ENCODE data around the gene SMKR1. TPM values are rescaled to one million over a fixed set of nuclear protein-coding genes. Genes with fewer than 3 reads are reported as not detected.

The SMKR1 gene
- polyA plus RNA-seq (ENCODE audit: low read depth in 6 of 6), result 1 to 10 TPM in 4 of 6 donors, under 1 TPM in 1, not detected in 1; 0.64 to 1.3 (median 1.2) TPM

DNA sequence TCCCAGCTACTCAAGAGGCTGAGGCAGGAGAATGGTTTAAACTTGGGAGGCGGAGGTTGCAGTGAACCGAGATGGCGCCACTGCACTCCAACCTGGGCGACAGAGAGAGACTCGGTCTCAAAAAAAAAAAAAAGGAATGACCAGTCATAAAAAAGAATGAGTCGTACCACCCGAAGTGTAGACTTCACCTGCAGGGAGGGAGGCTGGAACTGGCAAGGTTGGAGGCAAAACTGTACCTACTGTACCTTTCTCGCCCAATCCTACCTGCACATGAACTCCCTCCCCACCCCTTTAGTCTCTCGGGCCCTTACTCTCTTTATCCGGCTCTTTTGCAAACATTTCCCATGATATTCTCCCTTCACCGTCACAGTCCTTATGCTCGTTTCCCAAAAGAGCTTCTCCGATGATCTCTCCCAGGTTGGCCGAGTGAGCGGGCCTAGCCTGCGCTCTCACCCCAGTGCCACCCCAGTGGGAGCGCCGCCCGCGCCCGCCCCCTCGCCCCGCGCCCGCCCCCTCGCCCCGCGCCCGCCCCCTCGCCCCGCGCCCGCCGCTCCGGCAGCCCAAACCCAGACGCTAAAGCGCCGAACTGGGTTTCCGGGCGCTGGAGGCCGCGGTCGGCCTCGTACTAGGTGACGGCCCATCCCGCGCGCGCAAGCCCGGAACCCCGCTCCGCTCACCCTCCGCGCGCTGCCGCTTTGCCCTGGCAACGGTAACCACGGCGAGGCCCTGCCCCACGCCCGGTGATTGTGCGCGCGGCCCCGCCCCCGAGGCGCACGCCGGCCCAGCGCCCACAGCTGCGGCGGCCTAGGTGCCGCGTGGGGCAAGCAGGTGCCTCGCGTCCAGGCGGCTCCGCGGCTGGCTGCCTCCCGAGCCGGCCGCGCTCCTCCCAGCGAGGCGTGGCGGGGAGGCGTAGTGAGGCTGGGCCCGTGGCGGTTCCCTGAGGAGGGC lies at the start of gene SMKR1:
SMKR1 (plus strand) TSS at position 772 of the 948 bp plus-strand sequence. CDS start 294 bp downstream, outside the sequence.
- no peaks in the 10 kb centered on the region for H3K9me3 Mint-ChIP-seq
- H3K27me3 Mint-ChIP-seq, result peaks cover 0 to 2% (median 0%) of the 10 kb centered on the region in 3 donors
- DNase-seq (peak; percentile 98), ATAC-seq (ENCODE audit: low read depth in 2 of 2) (peak; percentile 92 to 94)
- peak within 1 kb of the TSS; percentile 69 to 91 (median 84) for H3K4me3 Mint-ChIP-seq
- no peaks in the 10 kb centered on the region for H3K36me3 Mint-ChIP-seq
- peak within 1 kb of the TSS; percentile 85 to 99 (median 94) for H3K27ac Mint-ChIP-seq
- H3K4me1 Mint-ChIP-seq, result peaks cover 12 to 17% (median 15%) of the 10 kb centered on the region in 3 donors

DNA sequence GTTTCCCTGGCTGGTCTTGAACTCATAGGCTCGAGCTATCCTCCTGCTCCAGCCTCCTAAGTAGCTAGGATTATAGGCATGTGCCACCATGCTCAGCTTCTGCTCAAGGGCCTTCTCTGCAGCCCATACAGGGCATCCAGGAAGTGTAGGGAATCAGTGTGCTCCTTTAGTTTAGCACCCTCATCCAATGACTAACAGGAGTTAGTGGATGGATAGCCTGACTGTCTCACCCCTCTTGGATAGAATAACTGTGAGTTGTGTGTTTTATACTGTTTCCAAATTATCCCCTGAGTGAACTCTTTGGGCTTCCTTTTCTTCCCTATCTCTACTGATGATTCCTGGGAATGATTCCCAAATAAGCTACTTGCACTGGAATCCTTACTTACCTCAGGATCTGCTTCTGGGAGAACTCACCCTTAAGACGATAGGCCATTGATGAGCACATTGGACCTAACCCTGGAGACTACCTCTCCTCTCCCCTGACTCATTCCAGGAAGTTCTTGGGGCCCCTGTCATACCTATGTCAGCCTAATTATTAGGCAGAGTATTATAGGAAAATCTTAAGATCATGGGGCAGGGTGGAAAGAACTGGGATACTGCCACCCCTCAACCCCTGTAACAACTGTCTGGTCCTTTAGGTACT lies 49.6 kb upstream of the SMKR1 start:
- DNase-seq (no peak), ATAC-seq (ENCODE audit: low read depth in 2 of 2) (no peak)
- no peaks in the 10 kb centered on the region for H3K27me3 Mint-ChIP-seq
- peaks cover 0 to 9% of the 10 kb centered on the region in 2 donors for H3K36me3 Mint-ChIP-seq
- peaks cover 0 to 11% (median 7%) of the 10 kb centered on the region in 7 donors for H3K9me3 Mint-ChIP-seq
- no peaks in the 10 kb centered on the region for H3K4me1 Mint-ChIP-seq
- peak overlapping the region in 1 of 6 donors; percentile 71 for H3K27ac Mint-ChIP-seq
- H3K4me3 Mint-ChIP-seq, result no peak overlapping the region

DNA sequence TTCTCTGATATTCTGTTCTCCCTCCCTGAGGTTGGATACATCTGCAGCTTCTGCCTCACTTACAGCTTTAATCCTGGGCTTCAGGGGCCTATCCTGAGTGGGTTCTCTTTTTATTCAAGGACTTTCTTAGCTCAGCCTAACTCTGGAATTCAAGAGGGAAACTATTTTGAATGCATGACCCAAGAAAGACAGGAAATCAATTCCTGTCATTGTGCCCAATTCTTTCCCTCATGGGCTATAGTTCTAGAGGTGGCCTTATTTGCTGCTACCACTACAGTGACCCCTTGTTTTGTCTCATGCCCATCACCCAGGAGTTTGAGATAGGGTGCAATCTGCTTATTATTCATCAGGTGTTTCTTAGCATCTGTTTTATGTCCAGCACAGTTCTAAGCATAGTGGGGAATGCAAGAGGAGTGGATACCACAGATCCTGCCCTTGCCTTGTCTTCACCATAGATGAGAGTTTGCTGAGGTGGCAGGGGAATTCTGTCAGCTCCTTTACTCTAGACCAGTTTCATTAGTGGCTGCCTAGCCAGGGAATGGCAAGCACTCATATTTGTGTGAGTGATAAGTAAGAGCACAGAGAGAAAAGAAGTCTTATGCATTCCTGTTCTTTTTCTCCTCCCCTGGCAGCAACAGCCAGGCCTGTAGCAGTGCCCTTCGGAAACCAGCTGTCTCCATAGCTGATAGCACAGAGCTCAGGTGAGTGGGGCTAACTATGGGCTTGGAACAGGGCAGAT lies 48.7 kb upstream of the SMKR1 start:
- no peak for ATAC-seq (ENCODE audit: low read depth in 2 of 2)
- no peak overlapping the region for H3K27ac Mint-ChIP-seq
- peaks cover 0 to 7% (median 6%) of the 10 kb centered on the region in 7 donors for H3K9me3 Mint-ChIP-seq
- DNase-seq, result no peak
- no peaks in the 10 kb centered on the region for H3K4me1 Mint-ChIP-seq
- H3K36me3 Mint-ChIP-seq, result peaks cover 0 to 8% of the 10 kb centered on the region in 2 donors
- H3K27me3 Mint-ChIP-seq, result no peaks in the 10 kb centered on the region
- H3K4me3 Mint-ChIP-seq, result no peak overlapping the region

DNA sequence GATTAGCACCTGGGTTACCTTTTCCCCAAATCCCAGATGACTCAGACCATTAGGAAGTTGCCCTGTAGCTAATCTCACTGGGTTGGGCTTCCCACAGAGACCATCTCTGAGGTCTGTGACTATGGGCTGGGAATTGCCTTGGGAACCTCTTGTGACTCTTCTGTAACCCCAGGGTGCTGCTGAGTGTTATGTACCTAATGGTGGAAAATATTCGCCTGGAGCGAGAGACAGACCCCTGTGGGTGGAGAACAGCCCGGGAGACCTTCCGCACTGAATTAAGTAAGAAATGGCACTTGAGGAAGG lies 48.1 kb upstream of the SMKR1 start:
- H3K27ac Mint-ChIP-seq, result no peak overlapping the region
- no peak for ATAC-seq (ENCODE audit: low read depth in 2 of 2)
- H3K27me3 Mint-ChIP-seq, result no peaks in the 10 kb centered on the region
- H3K9me3 Mint-ChIP-seq, result peaks cover 0 to 2% (median 1%) of the 10 kb centered on the region in 7 donors
- no peak for DNase-seq
- no peak overlapping the region for H3K4me3 Mint-ChIP-seq
- H3K4me1 Mint-ChIP-seq, result no peaks in the 10 kb centered on the region
- H3K36me3 Mint-ChIP-seq, result peaks cover 0 to 2% of the 10 kb centered on the region in 2 donors

DNA sequence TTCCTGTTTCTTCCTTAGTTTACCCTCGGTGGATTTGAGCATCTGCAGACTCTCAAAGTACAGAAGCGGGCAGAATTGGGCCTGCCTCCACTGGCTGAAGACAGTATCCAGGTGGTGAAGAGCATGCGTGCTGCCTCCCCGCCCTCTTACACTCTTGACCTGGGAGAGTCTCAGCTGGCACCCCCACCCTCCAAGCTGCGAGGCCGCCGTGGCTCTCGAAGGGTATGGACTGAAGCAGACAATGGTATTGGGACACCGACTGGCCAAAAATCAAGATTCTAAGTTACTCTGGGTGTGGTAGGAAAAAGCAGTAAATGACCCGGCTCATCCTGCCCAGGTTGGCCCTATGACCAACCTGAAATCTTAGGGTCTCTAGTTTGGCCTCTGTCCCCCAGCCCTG lies 45.9 kb upstream of the SMKR1 start:
- H3K4me3 Mint-ChIP-seq, result no peak overlapping the region
- H3K27me3 Mint-ChIP-seq, result no peaks in the 10 kb centered on the region
- DNase-seq (no peak), ATAC-seq (ENCODE audit: low read depth in 2 of 2) (no peak)
- no peak overlapping the region for H3K27ac Mint-ChIP-seq
- H3K4me1 Mint-ChIP-seq, result no peaks in the 10 kb centered on the region
- H3K36me3 Mint-ChIP-seq, result no peaks in the 10 kb centered on the region
- no peaks in the 10 kb centered on the region for H3K9me3 Mint-ChIP-seq

DNA sequence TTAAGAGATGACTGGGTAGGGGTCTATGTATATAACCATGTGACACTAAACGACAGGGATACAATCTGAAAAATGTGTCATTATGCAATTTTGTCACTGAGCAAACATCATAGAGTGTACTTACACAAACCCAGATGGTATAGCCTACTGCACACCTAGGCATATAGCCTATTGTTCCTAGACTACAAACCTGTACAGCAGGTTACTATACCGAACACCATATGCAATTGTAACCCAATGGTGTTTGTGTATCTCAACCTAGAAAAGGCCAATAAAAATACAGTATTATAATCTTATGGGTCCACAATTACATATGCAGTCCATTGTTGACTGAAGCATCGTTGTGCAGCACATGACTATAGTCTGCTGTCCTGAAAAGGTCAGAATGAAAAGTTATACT lies 45.2 kb upstream of the SMKR1 start:
- no peaks in the 10 kb centered on the region for H3K9me3 Mint-ChIP-seq
- no peaks in the 10 kb centered on the region for H3K27me3 Mint-ChIP-seq
- no peak for DNase-seq
- no peak overlapping the region for H3K4me3 Mint-ChIP-seq
- ATAC-seq (ENCODE audit: low read depth in 2 of 2), result no peak
- no peaks in the 10 kb centered on the region for H3K36me3 Mint-ChIP-seq
- no peaks in the 10 kb centered on the region for H3K4me1 Mint-ChIP-seq
- no peak overlapping the region for H3K27ac Mint-ChIP-seq

DNA sequence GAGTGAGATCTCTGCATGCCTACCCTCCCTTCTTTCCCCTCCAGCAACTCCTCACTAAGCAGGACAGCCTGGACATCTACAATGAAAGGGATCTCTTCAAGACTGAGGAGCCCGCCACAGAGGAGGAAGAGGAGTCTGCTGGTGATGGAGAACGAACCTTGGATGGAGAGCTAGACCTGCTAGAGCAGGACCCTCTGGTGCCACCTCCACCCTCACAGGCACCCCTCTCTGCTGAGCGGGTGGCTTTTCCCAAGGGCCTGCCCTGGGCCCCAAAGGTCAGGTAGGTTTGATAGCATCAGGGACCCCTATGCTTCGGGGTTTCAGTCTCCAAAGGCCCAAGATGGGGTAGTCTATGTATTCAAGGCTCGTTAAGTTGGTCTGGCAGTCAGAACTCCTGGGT lies 44.2 kb upstream of the SMKR1 start:
- Mint-ChIP-seq H3K4me1 (no peaks in the 10 kb centered on the region), H3K4me3 (no peak overlapping the region), H3K9me3 (no peaks in the 10 kb centered on the region), H3K27me3 (no peaks in the 10 kb centered on the region), H3K27ac (no peak overlapping the region), H3K36me3 (no peaks in the 10 kb centered on the region)
- ATAC-seq (ENCODE audit: low read depth in 2 of 2), result no peak
- DNase-seq, result no peak

DNA sequence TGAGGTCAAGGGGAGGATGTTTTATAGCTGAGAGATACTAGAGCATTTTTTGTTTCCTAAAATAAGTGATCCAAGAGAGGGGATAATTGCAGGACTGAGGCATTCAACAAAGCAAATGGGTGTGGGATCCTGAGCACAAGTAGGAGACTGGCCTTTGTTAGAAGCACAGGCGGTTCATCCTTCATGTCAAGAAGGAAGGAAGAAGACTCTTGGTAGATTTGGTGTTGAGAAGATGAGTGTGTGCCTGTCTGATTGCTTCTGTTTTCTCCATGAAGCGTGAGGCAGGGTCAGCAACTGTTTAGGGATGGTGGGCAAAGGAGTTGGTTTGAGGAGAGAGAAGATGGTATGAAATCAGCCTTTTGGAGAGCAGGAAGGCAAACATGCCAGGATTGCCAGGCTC lies 40.5 kb upstream of the SMKR1 start:
- Mint-ChIP-seq H3K36me3 (no peaks in the 10 kb centered on the region), H3K9me3 (no peaks in the 10 kb centered on the region), H3K27me3 (no peaks in the 10 kb centered on the region), H3K4me1 (no peaks in the 10 kb centered on the region), H3K27ac (no peak overlapping the region), H3K4me3 (no peak overlapping the region)
- DNase-seq (no peak), ATAC-seq (ENCODE audit: low read depth in 2 of 2) (no peak)

DNA sequence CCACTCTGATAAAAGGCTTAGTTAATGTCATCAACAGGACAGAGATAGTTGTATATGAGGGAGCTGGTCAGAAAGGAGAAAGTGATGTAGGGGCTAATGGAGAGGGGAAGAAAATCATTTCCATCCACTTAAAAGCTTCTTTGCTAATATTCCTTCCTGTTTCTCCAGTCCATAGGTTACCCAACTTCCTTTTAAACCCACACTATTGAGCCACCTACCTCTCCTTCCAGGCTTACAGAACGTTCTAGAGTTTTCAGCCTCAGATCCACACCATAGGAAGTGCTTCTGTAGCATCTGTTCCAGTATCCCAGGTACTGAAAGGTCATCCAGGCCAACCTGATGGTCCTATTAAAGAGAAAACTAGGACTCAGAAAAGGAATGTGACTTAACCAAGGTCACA lies 39.9 kb upstream of the SMKR1 start:
- no peaks in the 10 kb centered on the region for H3K9me3 Mint-ChIP-seq
- H3K27me3 Mint-ChIP-seq, result no peaks in the 10 kb centered on the region
- no peaks in the 10 kb centered on the region for H3K36me3 Mint-ChIP-seq
- H3K4me3 Mint-ChIP-seq, result no peak overlapping the region
- H3K4me1 Mint-ChIP-seq, result no peaks in the 10 kb centered on the region
- DNase-seq (no peak), ATAC-seq (ENCODE audit: low read depth in 2 of 2) (no peak)
- no peak overlapping the region for H3K27ac Mint-ChIP-seq

DNA sequence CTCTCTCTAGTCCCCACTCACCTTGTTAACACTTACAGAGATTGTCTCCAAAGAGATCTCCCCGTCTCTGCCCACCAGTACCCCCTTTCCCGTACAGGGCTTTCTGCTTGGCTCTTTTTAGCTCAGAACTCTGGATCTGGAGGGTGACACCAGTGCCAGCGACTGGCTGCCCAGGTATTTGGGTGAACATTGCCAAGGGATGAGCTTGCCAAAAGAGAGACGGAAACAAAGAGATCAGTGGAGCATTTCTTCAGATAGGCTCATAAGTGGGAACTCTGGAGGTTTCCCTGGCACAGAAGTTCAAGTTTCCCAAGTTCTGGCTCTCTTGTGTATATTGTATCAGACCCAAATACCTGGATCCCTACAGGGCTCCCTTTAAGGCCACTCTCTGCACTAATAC lies 38.1 kb upstream of the SMKR1 start:
- H3K4me1 Mint-ChIP-seq, result no peaks in the 10 kb centered on the region
- no peak overlapping the region for H3K4me3 Mint-ChIP-seq
- ATAC-seq (ENCODE audit: low read depth in 2 of 2), result no peak
- DNase-seq, result no peak
- no peaks in the 10 kb centered on the region for H3K9me3 Mint-ChIP-seq
- H3K27ac Mint-ChIP-seq, result no peak overlapping the region
- H3K27me3 Mint-ChIP-seq, result no peaks in the 10 kb centered on the region
- no peaks in the 10 kb centered on the region for H3K36me3 Mint-ChIP-seq

DNA sequence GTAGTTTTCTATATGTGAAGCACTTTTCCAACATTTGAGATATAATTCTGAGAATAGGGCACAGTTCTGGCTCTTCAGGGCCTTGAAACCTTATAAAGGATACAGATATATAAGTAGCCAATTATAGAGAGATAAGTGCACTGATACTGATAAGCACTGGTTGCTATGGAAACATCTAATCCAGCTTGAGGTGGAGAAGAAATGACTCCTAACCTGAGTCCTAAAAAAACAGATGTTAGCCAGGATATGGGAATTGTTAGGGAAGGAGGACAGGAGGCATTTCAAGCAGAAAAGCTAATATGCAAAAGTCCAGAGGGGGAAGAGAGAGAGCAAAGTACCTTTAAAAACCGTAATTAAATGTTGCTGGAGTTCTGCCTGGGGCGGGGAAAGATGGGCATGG lies 37.3 kb upstream of the SMKR1 start:
- no peaks in the 10 kb centered on the region for H3K9me3 Mint-ChIP-seq
- no peaks in the 10 kb centered on the region for H3K4me1 Mint-ChIP-seq
- no peak overlapping the region for H3K4me3 Mint-ChIP-seq
- no peaks in the 10 kb centered on the region for H3K36me3 Mint-ChIP-seq
- ATAC-seq (ENCODE audit: low read depth in 2 of 2), result no peak
- DNase-seq, result no peak
- no peak overlapping the region for H3K27ac Mint-ChIP-seq
- no peaks in the 10 kb centered on the region for H3K27me3 Mint-ChIP-seq

DNA sequence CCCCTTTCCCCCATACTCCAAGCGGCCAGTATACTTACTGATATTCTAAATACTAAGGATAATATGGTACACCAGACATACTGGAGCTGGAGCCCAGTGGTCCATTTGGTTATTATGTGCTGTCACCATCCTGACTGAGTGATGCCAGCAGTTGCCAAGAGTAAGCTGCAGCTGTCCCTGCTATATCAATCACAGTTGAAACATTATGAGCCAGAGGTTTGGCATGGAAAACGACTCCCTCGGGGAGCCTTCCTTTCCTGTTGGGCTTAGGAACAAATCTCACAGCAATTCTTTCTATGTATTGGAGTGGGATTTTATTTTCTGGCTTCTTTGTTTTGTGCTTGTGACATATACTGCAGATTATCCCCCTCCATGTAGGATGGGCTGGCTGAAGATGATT lies 35.5 kb upstream of the SMKR1 start:
- DNase-seq (no peak), ATAC-seq (ENCODE audit: low read depth in 2 of 2) (no peak)
- no peak overlapping the region for H3K27ac Mint-ChIP-seq
- no peaks in the 10 kb centered on the region for H3K36me3 Mint-ChIP-seq
- no peaks in the 10 kb centered on the region for H3K27me3 Mint-ChIP-seq
- H3K9me3 Mint-ChIP-seq, result no peaks in the 10 kb centered on the region
- no peak overlapping the region for H3K4me3 Mint-ChIP-seq
- no peaks in the 10 kb centered on the region for H3K4me1 Mint-ChIP-seq

DNA sequence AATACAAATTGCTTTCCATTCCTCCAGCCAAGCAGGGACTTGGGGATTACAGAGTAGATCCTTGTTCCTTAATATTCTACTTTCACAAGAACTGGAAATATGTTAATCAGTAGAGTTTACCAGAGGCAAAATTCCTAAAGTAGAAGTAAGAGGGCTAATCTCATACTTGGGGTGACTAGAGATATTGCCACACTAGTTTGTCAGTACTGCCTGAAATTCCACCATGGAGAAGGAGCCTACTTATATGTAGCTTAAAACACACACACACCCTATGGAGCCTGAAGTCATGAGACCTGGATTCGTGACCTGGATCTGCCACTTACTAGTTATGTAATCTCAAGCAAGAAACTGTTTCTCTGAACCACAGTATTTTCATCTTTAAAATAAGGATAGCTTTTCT lies 34.2 kb upstream of the SMKR1 start:
- H3K9me3 Mint-ChIP-seq, result no peaks in the 10 kb centered on the region
- H3K27ac Mint-ChIP-seq, result no peak overlapping the region
- H3K4me1 Mint-ChIP-seq, result no peaks in the 10 kb centered on the region
- no peak overlapping the region for H3K4me3 Mint-ChIP-seq
- no peaks in the 10 kb centered on the region for H3K36me3 Mint-ChIP-seq
- DNase-seq, result no peak
- no peak for ATAC-seq (ENCODE audit: low read depth in 2 of 2)
- no peaks in the 10 kb centered on the region for H3K27me3 Mint-ChIP-seq

DNA sequence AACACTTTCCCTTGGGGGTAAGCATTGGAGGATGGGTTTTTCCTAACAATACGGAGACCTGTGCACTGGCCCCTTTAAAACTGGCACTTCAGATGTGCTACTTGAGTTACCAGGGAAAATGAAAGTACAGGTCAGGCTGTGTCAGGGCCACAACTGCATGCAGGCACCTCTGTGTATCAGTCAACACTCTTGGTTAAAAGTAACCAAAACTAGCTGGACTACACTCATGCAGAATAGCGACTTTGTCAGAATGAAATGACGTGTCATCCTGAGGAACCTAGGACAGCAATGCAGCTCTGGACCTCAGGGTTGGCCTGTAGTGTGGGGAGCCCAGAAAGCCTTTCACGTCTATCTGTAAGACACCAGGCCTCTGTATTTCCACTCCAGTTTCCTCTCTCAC lies 33.8 kb upstream of the SMKR1 start:
- DNase-seq (no peak), ATAC-seq (ENCODE audit: low read depth in 2 of 2) (no peak)
- H3K9me3 Mint-ChIP-seq, result no peaks in the 10 kb centered on the region
- no peaks in the 10 kb centered on the region for H3K4me1 Mint-ChIP-seq
- H3K27ac Mint-ChIP-seq, result no peak overlapping the region
- no peak overlapping the region for H3K4me3 Mint-ChIP-seq
- no peaks in the 10 kb centered on the region for H3K36me3 Mint-ChIP-seq
- H3K27me3 Mint-ChIP-seq, result no peaks in the 10 kb centered on the region

Data from naive B cell (primary cell).